H9 (cell line): ENCODE results near the gene COPE. TPM values are rescaled to one million over a fixed set of nuclear protein-coding genes. Genes with fewer than 3 reads are reported as not detected.

ENCODE experiments used
- DNase-seq: peaks from one replicate; pipeline ENCODE4 v3.0.0-alpha.2; 2017
- H2AFZ ChIP-seq: one replicate; pipeline ENCODE4 v1.6.1; 2013; ENCODE audit warnings: mild to moderate bottlenecking, low read length, control low read depth, moderate library complexity
- H2AK5ac ChIP-seq: 2 replicates; pipeline ENCODE4 v1.6.1; 2013; ENCODE audit warnings: low read length, control low read depth, mixed read lengths; ENCODE audit not compliant: insufficient read length
- H2BK120ac ChIP-seq: one replicate; pipeline ENCODE4 v1.6.1; 2013; ENCODE audit warnings: low read depth, mild to moderate bottlenecking, low read length, control low read depth, inconsistent platforms; ENCODE audit not compliant: poor library complexity, severe bottlenecking
- H2BK12ac ChIP-seq: 2 replicates; pipeline ENCODE4 v1.6.1; 2013; ENCODE audit warnings: low read length, control low read depth, mixed read lengths, low read depth; ENCODE audit not compliant: insufficient read length
- H2BK15ac ChIP-seq: 2 replicates; pipeline ENCODE4 v1.6.1; 2013; ENCODE audit warnings: low read depth, low read length, control low read depth
- H2BK20ac ChIP-seq: one replicate; pipeline ENCODE4 v1.6.1; 2013; ENCODE audit warnings: low read depth, mild to moderate bottlenecking, low read length, control low read depth, inconsistent platforms; ENCODE audit not compliant: poor library complexity, severe bottlenecking
- H2BK5ac ChIP-seq: 2 replicates; pipeline ENCODE4 v1.6.1; 2013; ENCODE audit warnings: low read length, control low read depth, mixed read lengths; ENCODE audit not compliant: insufficient read length
- H3K14ac ChIP-seq: 2 replicates; pipeline ENCODE4 v1.6.1; 2013; ENCODE audit warnings: low read length, control low read depth; ENCODE audit not compliant: insufficient read depth
- H3K18ac ChIP-seq: 2 replicates; pipeline ENCODE4 v1.6.1; 2013; ENCODE audit warnings: low read depth, mild to moderate bottlenecking, mixed read lengths, low read length, control low read depth; ENCODE audit not compliant: insufficient read length
- H3K23ac ChIP-seq: 2 replicates; pipeline ENCODE4 v1.6.1; 2013; ENCODE audit warnings: low read length, control low read depth, mixed read lengths, low read depth; ENCODE audit not compliant: insufficient read length
- H3K23me2 ChIP-seq: 2 replicates; pipeline ENCODE4 v1.6.1; 2013; ENCODE audit warnings: low read depth, mild to moderate bottlenecking, mixed read lengths, low read length, control low read depth; ENCODE audit not compliant: insufficient read length, poor library complexity, severe bottlenecking
- H3K27ac ChIP-seq: 2 replicates; pipeline ENCODE4 v1.5.1; 2013; ENCODE audit warnings: low read length, control low read depth, mixed read lengths, low read depth; ENCODE audit not compliant: insufficient read length
- H3K27me3 ChIP-seq: 2 replicates; pipeline ENCODE4 v1.6.1; 2013; ENCODE audit warnings: low read length, control low read depth, inconsistent platforms; ENCODE audit not compliant: insufficient read depth
- H3K4ac ChIP-seq: 2 replicates; pipeline ENCODE4 v1.6.1; 2013; ENCODE audit warnings: low read depth, mild to moderate bottlenecking, control low read depth, inconsistent platforms, low read length, moderate library complexity
- H3K4me1 ChIP-seq: 2 replicates; pipeline ENCODE4 v1.6.1; 2013; ENCODE audit warnings: low read length, control low read depth, inconsistent platforms; ENCODE audit not compliant: insufficient read depth
- H3K4me2 ChIP-seq: 2 replicates; pipeline ENCODE4 v1.6.1; 2013; ENCODE audit warnings: low read length, control low read depth, mixed read lengths; ENCODE audit not compliant: insufficient read length, insufficient read depth
- H3K56ac ChIP-seq: 2 replicates; pipeline ENCODE4 v1.6.1; 2013; ENCODE audit warnings: low read depth, mild to moderate bottlenecking, mixed read lengths, low read length, control low read depth; ENCODE audit not compliant: insufficient read length
- H3K79me1 ChIP-seq: 2 replicates; pipeline ENCODE4 v1.6.1; 2013; ENCODE audit warnings: low read depth, mild to moderate bottlenecking, moderate library complexity, low read length, control low read depth, inconsistent platforms; ENCODE audit not compliant: insufficient read depth, poor library complexity, severe bottlenecking
- H3K79me2 ChIP-seq: 2 replicates; pipeline ENCODE4 v1.6.1; 2013; ENCODE audit warnings: low read length, control low read depth, inconsistent platforms; ENCODE audit not compliant: insufficient read depth
- H3K9ac ChIP-seq: 2 replicates; pipeline ENCODE4 v1.6.1; 2013; ENCODE audit warnings: low read length, control low read depth, mixed read lengths; ENCODE audit not compliant: insufficient read length; ENCODE audit errors: extremely low read depth
- H3K9me3 ChIP-seq: one replicate; pipeline ENCODE4 v1.6.1; 2013; ENCODE audit warnings: low read depth, low read length, inconsistent platforms; ENCODE audit not compliant: control insufficient read depth
- H3T11ph ChIP-seq: one replicate; pipeline ENCODE4 v1.6.1; 2013; ENCODE audit warnings: mild to moderate bottlenecking, low read length, control low read depth, inconsistent platforms
- H4K20me1 ChIP-seq: one replicate; pipeline ENCODE4 v1.6.1; 2013; ENCODE audit not compliant: control insufficient read depth, insufficient read length, insufficient read depth
- H4K5ac ChIP-seq: 2 replicates; pipeline ENCODE4 v1.6.1; 2013; ENCODE audit warnings: low read depth, mild to moderate bottlenecking, mixed read lengths, low read length, control low read depth; ENCODE audit not compliant: insufficient read length
- H4K8ac ChIP-seq: replicated peaks from 2 replicates; pipeline ENCODE4 v1.6.1; 2013; ENCODE audit warnings: low read length, control low read depth, mixed read lengths, low read depth; ENCODE audit not compliant: insufficient read length
- H4K91ac ChIP-seq: 2 replicates; pipeline ENCODE4 v1.6.1; 2013; ENCODE audit warnings: low read depth, mild to moderate bottlenecking, moderate library complexity, mixed read lengths, low read length, control low read depth; ENCODE audit not compliant: insufficient read length
- H3K27ac Mint-ChIP-seq, 3 experiments: 2 replicates in 2 of 3; 3 replicates in 1 of 3; pipeline ENCODE4 v1.8.0; 2020 to 2021; ENCODE audit warnings: mixed read lengths in 3 of 3, mild to moderate bottlenecking in 1 of 3, moderate library complexity in 1 of 3
- H3K27me3 Mint-ChIP-seq: 2 replicates; pipeline ENCODE4 v1.8.0; 2021; ENCODE audit warnings: low read depth, mild to moderate bottlenecking, moderate library complexity, mixed read lengths
- H3K36me3 Mint-ChIP-seq, 3 experiments: 2 replicates in 2 of 3; 3 replicates in 1 of 3; pipeline ENCODE4 v1.8.0; 2020 to 2021; ENCODE audit warnings: low read depth in 3 of 3, mixed read lengths in 3 of 3; ENCODE audit not compliant: insufficient read depth in 1 of 3
- H3K4me1 Mint-ChIP-seq, 2 experiments: 2 replicates each; pipeline ENCODE4 v1.8.0; 2020; ENCODE audit warnings: mixed read lengths in 2 of 2
- H3K4me3 Mint-ChIP-seq, 2 experiments: 2 replicates in 1 of 2; 3 replicates in 1 of 2; pipeline ENCODE4 v1.8.0; 2020 to 2021; ENCODE audit warnings: mild to moderate bottlenecking in 2 of 2, mixed read lengths in 2 of 2, moderate library complexity in 1 of 2
- H3K9me3 Mint-ChIP-seq, 2 experiments: 2 replicates in 1 of 2; 3 replicates in 1 of 2; pipeline ENCODE4 v1.8.0; 2020; ENCODE audit warnings: mild to moderate bottlenecking in 2 of 2, mixed read lengths in 2 of 2, moderate library complexity in 1 of 2
- CTCF ChIP-seq: fragments of 200-600 bp; sonication (generic); conservative IDR thresholded peaks from 3 replicates; pipeline ENCODE4 v1.8.0; 2021; ENCODE audit warnings: antibody characterized with exemption, mild to moderate bottlenecking
- WGBS: extraction: QIAGEN DNeasy Blood & Tissue Kit; methylation state at CpG from one replicate; pipeline ENCODE4 v1.1.7; 2013; ENCODE audit warnings: missing lambda C conversion rate, low lambda C conversion rate, mixed read lengths; ENCODE audit not compliant: insufficient read length; ENCODE audit errors: extremely low coverage; 5-methylcytosine and 5-hydroxymethylcytosine counted together
- total RNA-seq: library from RNA; stranded (reverse); gene quantifications from 2 replicates; pipeline ENCODE4 v1.2.1, GENCODE V29; 2021

The COPE gene
- total RNA-seq, 1 experiment from 2014 or later, result 198 TPM

DNA sequence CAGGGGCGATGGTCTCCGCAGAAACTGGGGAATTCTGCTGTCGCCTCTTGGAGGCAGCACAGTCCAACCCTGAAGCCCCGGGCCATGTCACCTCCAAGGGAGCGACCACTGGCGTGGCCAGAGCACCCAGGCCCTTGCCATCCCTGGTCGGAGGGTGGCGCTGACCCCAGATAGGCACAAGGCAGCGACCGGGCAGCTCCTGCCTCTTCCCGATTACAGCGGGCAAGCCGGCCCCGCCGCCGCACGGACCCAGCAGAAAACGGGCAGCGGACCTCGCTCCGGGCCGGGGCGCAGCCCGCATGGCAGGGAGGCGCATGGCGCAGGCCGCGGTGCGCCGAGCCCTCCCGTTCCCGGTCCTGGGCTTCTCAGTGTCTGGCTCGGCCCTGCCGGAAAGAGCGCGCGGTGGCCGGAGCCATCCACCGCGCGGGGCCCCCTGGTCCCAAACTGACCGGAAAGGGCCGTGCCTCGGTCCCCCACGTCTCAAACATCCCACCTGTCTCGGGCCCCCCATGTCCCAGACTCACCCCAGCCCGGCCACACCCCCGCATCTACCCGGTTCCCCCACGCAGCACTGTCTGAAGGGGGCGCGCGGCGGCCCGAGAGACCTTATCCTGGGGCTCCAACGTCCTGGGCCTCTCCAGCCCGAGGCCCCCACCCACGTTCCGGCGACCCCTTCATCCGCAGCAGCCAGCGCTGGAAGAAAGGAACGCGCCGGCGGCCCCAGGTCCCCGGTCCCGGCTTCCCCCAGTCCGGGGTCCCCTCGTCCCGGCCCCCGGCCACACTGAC lies 24.0 kb downstream of the COPE start:
- no peak overlapping the region for H4K5ac ChIP-seq
- H3K4me1 ChIP-seq, result no peaks in the 10 kb centered on the region
- H3K23ac ChIP-seq, result no peak overlapping the region
- H2BK15ac ChIP-seq, result no peak overlapping the region
- peaks cover 0 to 2% (median 0%) of the 10 kb centered on the region in 3 experiments; a peak in 5 of 7 replicates for H3K36me3 Mint-ChIP-seq
- H3K9me3 Mint-ChIP-seq, result no peaks in the 10 kb centered on the region
- no peak overlapping the region for H3K4ac ChIP-seq
- H3K9me3 ChIP-seq, result no peaks in the 10 kb centered on the region
- no peak overlapping the region for H3T11ph ChIP-seq
- H2BK20ac ChIP-seq, result no peak overlapping the region
- no peak overlapping the region for H2BK5ac ChIP-seq
- no peaks in the 10 kb centered on the region for H3K79me1 ChIP-seq
- no peaks in the 10 kb centered on the region for H3K79me2 ChIP-seq
- TF ChIP-seq CTCF, result peak; percentile 66
- H3K18ac ChIP-seq, result no peak overlapping the region
- H2AFZ ChIP-seq, result no peak overlapping the region
- peaks cover 17% of the 10 kb centered on the region for H3K27me3 Mint-ChIP-seq
- WGBS, result no CpG with 5 or more reads among the region's 72 CpGs
- H3K9ac ChIP-seq, result no peak overlapping the region
- peak overlapping the region; percentile 33 for H3K4me2 ChIP-seq
- H3K27me3 ChIP-seq, result no peaks in the 10 kb centered on the region; the same call in 1 of the 2 replicates
- H3K14ac ChIP-seq, result peak overlapping the region; percentile 16; the same call in 1 of the 2 replicates
- H2BK120ac ChIP-seq, result no peak overlapping the region
- no peak overlapping the region for H2AK5ac ChIP-seq
- H4K91ac ChIP-seq, result no peak overlapping the region
- DNase-seq, result peak; percentile 82
- H3K27ac Mint-ChIP-seq, result no peak overlapping the region
- peaks cover 0 to 10% of the 10 kb centered on the region in 2 experiments; a peak in 1 of 4 replicates for H3K4me1 Mint-ChIP-seq
- H3K4me3 Mint-ChIP-seq, result peak overlapping the region; percentile 78 to 89
- H3K23me2 ChIP-seq, result peaks cover 7% of the 10 kb centered on the region
- H3K56ac ChIP-seq, result no peak overlapping the region
- no peak overlapping the region for H2BK12ac ChIP-seq
- no peak overlapping the region for H4K8ac ChIP-seq
- no peaks in the 10 kb centered on the region for H4K20me1 ChIP-seq
- H3K27ac ChIP-seq, result no peak overlapping the region
